IMR-90 (cell line): ENCODE data around the gene NPHS1. TPM values are rescaled to one million over a fixed set of nuclear protein-coding genes. Genes with fewer than 3 reads are reported as not detected.

Experiments
- ATAC-seq: fragments of 200-7000 bp; cut with Tn5 transposase; 2 replicates; pipeline ENCODE4 v1.9.1; 2020; ENCODE audit warnings: low read depth, mild to moderate bottlenecking, moderate library complexity
- BruUV-seq: library from RNA; stranded (reverse); fragments of 400-500 nt; replicated peaks from 2 replicates; lab custom pipeline; 2021; lab: Mats Ljungman, UMichigan
- CTCF ChIA-PET: fragments of 300-600 bp; formaldehyde crosslinking; extraction: SDS; loops from one replicate; lab custom pipeline; 2021; ENCODE audit warnings: antibody characterized with exemption; lab: Yijun Ruan, JAX
- POLR2A ChIA-PET: fragments of 300-600 bp; sonication (Branson Sonifier 250); formaldehyde crosslinking; loops from one replicate; lab custom pipeline; 2022; ENCODE audit warnings: antibody characterized with exemption; ENCODE audit not compliant: unreplicated experiment; lab: Charles Lee
- DNase-seq: peaks from one replicate; pipeline ENCODE4 v3.0.0; 2013
- H2AFZ ChIP-seq: replicated peaks from 2 replicates; pipeline ENCODE3; 2013; ENCODE audit warnings: low read length, mild to moderate bottlenecking; ENCODE audit not compliant: poor library complexity
- H2AK5ac ChIP-seq: 2 replicates; pipeline ENCODE4 v1.6.1; 2013; ENCODE audit warnings: low read depth, low read length, inconsistent platforms
- H2AK9ac ChIP-seq: replicated peaks from 2 replicates; pipeline ENCODE3; 2013; ENCODE audit warnings: mild to moderate bottlenecking, low read depth, low read length, moderate library complexity; ENCODE audit not compliant: poor library complexity
- H2BK120ac ChIP-seq: 2 replicates; pipeline ENCODE4 v1.6.1; 2013; ENCODE audit warnings: low read depth, low read length, inconsistent platforms
- H2BK15ac ChIP-seq: 3 replicates; pipeline ENCODE4 v1.6.1; 2013; ENCODE audit warnings: low read depth, low read length, inconsistent platforms
- H2BK20ac ChIP-seq: 2 replicates; pipeline ENCODE4 v1.6.1; 2013; ENCODE audit warnings: low read depth, mild to moderate bottlenecking, inconsistent platforms, low read length, moderate library complexity
- H2BK5ac ChIP-seq: 2 replicates; pipeline ENCODE4 v1.6.1; 2013; ENCODE audit warnings: mild to moderate bottlenecking, low read depth, low read length, inconsistent platforms; ENCODE audit not compliant: poor library complexity, severe bottlenecking
- H3K14ac ChIP-seq: replicated peaks from 2 replicates; pipeline ENCODE4 v1.6.1; 2013; ENCODE audit warnings: low read depth, low read length, inconsistent platforms
- H3K18ac ChIP-seq: 2 replicates; pipeline ENCODE4 v1.6.1; 2013; ENCODE audit warnings: low read depth, low read length, control low read depth
- H3K23ac ChIP-seq: 2 replicates; pipeline ENCODE4 v1.6.1; 2013; ENCODE audit warnings: low read depth, low read length, inconsistent platforms
- H3K27ac ChIP-seq: 2 replicates; pipeline ENCODE4 v1.5.1; 2013; ENCODE audit warnings: mild to moderate bottlenecking, control low read depth, low read length; ENCODE audit not compliant: insufficient read depth
- H3K27me3 ChIP-seq: 2 replicates; pipeline ENCODE4 v1.6.1; 2013; ENCODE audit warnings: low read length; ENCODE audit not compliant: control insufficient read depth, insufficient read depth
- H3K36me3 ChIP-seq: 2 replicates; pipeline ENCODE4 v1.6.1; 2013; ENCODE audit warnings: low read length, mixed read lengths; ENCODE audit not compliant: control insufficient read depth, insufficient read depth
- H3K4ac ChIP-seq: 2 replicates; pipeline ENCODE4 v1.6.1; 2013; ENCODE audit warnings: low read depth, low read length, inconsistent platforms
- H3K4me1 ChIP-seq: 2 replicates; pipeline ENCODE4 v1.6.1; 2013; ENCODE audit warnings: low read length, mixed read lengths; ENCODE audit not compliant: control insufficient read depth, insufficient read depth
- H3K4me2 ChIP-seq: 2 replicates; pipeline ENCODE4 v1.6.1; 2013; ENCODE audit warnings: low read depth, mild to moderate bottlenecking, control low read depth, low read length, moderate library complexity
- H3K4me3 ChIP-seq: 2 replicates; pipeline ENCODE4 v1.5.1; 2013; ENCODE audit warnings: low read depth, mild to moderate bottlenecking, control low read depth, low read length, moderate library complexity; ENCODE audit not compliant: insufficient read depth
- H3K56ac ChIP-seq: 2 replicates; pipeline ENCODE4 v1.6.1; 2013; ENCODE audit warnings: low read length, inconsistent platforms; ENCODE audit not compliant: insufficient read depth; ENCODE audit errors: extremely low read depth
- H3K79me1 ChIP-seq, 2 experiments: 2 replicates each; pipeline ENCODE4 v1.6.1; 2013; ENCODE audit warnings: low read length in 2 of 2, inconsistent platforms in 1 of 2, low read depth in 1 of 2
- H3K9ac ChIP-seq: 2 replicates; pipeline ENCODE4 v1.6.1; 2013; ENCODE audit warnings: low read depth, low read length, control low read depth
- H3K9me1 ChIP-seq: 2 replicates; pipeline ENCODE4 v1.6.1; 2013; ENCODE audit warnings: low read length, inconsistent platforms; ENCODE audit not compliant: insufficient read depth
- H3K9me3 ChIP-seq: 2 replicates; pipeline ENCODE4 v1.6.1; 2013; ENCODE audit warnings: low read length; ENCODE audit not compliant: control insufficient read depth, insufficient read depth
- H4K20me1 ChIP-seq: 2 replicates; pipeline ENCODE4 v1.6.1; 2013; ENCODE audit warnings: low read length, inconsistent platforms; ENCODE audit not compliant: insufficient read depth
- H4K5ac ChIP-seq: 2 replicates; pipeline ENCODE4 v1.6.1; 2013; ENCODE audit warnings: mild to moderate bottlenecking, low read depth, low read length, control low read depth
- H4K8ac ChIP-seq, 2 experiments: 2 replicates each; pipeline ENCODE4 v1.6.1; 2013; ENCODE audit warnings: low read depth in 2 of 2, low read length in 2 of 2, control low read depth in 1 of 2, inconsistent platforms in 1 of 2
- H4K91ac ChIP-seq: 2 replicates; pipeline ENCODE4 v1.6.1; 2013; ENCODE audit warnings: low read depth, low read length, inconsistent platforms; ENCODE audit not compliant: insufficient read depth
- BHLHE40 ChIP-seq: fragments of 150-350 bp; IDR thresholded peaks from 2 replicates; pipeline ENCODE4 v1.6.1; 2016; ENCODE audit warnings: mild to moderate bottlenecking, low read depth, low read length
- CEBPB ChIP-seq: IDR thresholded peaks from 2 replicates; pipeline ENCODE4 v1.6.1; 2012; ENCODE audit warnings: low read depth, low read length, improper control_type of control experiment
- CHD1 ChIP-seq: IDR thresholded peaks from 2 replicates; pipeline ENCODE4 v1.6.1; 2012; ENCODE audit warnings: low read depth, low read length, improper control_type of control experiment
- FOS ChIP-seq: fragments of 150-350 bp; IDR thresholded peaks from 2 replicates; pipeline ENCODE4 v1.6.1; 2016; ENCODE audit warnings: low read depth, low read length
- MAFK ChIP-seq: IDR thresholded peaks from 2 replicates; pipeline ENCODE4 v1.6.1; 2012; ENCODE audit warnings: low read depth, low read length, improper control_type of control experiment
- MAZ ChIP-seq: IDR thresholded peaks from 2 replicates; pipeline ENCODE4 v1.6.1; 2012; ENCODE audit warnings: low read depth, mild to moderate bottlenecking, low read length, improper control_type of control experiment, moderate library complexity, borderline replicate concordance
- MXI1 ChIP-seq: IDR thresholded peaks from 2 replicates; pipeline ENCODE4 v1.6.1; 2012; ENCODE audit warnings: low read depth, mild to moderate bottlenecking, low read length, moderate library complexity, borderline replicate concordance
- NFE2L2 ChIP-seq: fragments of 150-350 bp; IDR thresholded peaks from 2 replicates; pipeline ENCODE4 v1.6.1; 2016; ENCODE audit warnings: low read depth, mild to moderate bottlenecking, low read length
- POLR2A ChIP-seq: IDR thresholded peaks from 2 replicates; pipeline ENCODE4 v1.6.1; 2012; ENCODE audit warnings: mild to moderate bottlenecking, low read depth, low read length
- RAD21 ChIP-seq: IDR thresholded peaks from 2 replicates; pipeline ENCODE4 v1.6.1; 2012; ENCODE audit warnings: low read length, improper control_type of control experiment
- RCOR1 ChIP-seq: IDR thresholded peaks from 2 replicates; pipeline ENCODE4 v1.6.1; 2012; ENCODE audit warnings: mild to moderate bottlenecking, low read length, improper control_type of control experiment; ENCODE audit not compliant: insufficient replicate concordance
- RFX5 ChIP-seq: IDR thresholded peaks from 2 replicates; pipeline ENCODE4 v1.8.0; 2012; ENCODE audit warnings: low read depth, mild to moderate bottlenecking, low read length, moderate library complexity
- SMC3 ChIP-seq: fragments of 150-350 bp; IDR thresholded peaks from 2 replicates; pipeline ENCODE4 v1.6.1; 2016; ENCODE audit warnings: low read depth, mild to moderate bottlenecking, antibody characterized with exemption, low read length, moderate library complexity
- USF2 ChIP-seq: fragments of 150-350 bp; IDR thresholded peaks from 2 replicates; pipeline ENCODE4 v1.6.1; 2017; ENCODE audit warnings: mild to moderate bottlenecking, antibody characterized with exemption, low read length, low read depth
- WGBS, 2 experiments: methylation state at CpG; one replicate each; pipeline versions ENCODE4 v1.1.5 to v1.1.7; 2013; ENCODE audit warnings: missing lambda C conversion rate in 2 of 2; ENCODE audit not compliant: insufficient read length in 1 of 2; ENCODE audit errors: extremely low coverage in 2 of 2; 5-methylcytosine and 5-hydroxymethylcytosine counted together
- dilution Hi-C: fragments of 300-500 bp; cut with HindIII; formaldehyde crosslinking; loops from one replicate; pipeline ENCODE4 v1.14.3; 2018; ENCODE audit warnings: low sequenced_read_pairs; ENCODE audit not compliant: unreplicated experiment
- in situ Hi-C: fragments of 300-500 bp; cut with MboI; formaldehyde crosslinking; loops from 3 replicates; pipeline ENCODE4 v1.14.3; 2019; ENCODE audit warnings: low sequenced_read_pairs, inconsistent platforms, mixed read lengths
- intact Hi-C: fragments of 100-400 bp; cut with micrococcal nuclease; formaldehyde crosslinking; loops from 2 replicates; pipeline ENCODE4 v1.10.0; 2022
- polyA plus RNA-seq, 3 experiments: library from polyadenylated mRNA; depleted of rRNA; stranded (reverse); fragments of >200 nt; gene quantifications; 2 replicates each; pipeline ENCODE4 v1.2.3, GENCODE V29; 2012; ENCODE audit warnings: low replicate concordance in 1 of 3
- total RNA-seq: library from RNA; depleted of rRNA; stranded (reverse); fragments of >200 nt; gene quantifications from 2 replicates; pipeline ENCODE4 v1.2.3, GENCODE V29; 2012
- TF ChIP-seq, protein P1 (sequence below): fragments of 150-350 bp; IDR thresholded peaks from 2 replicates; pipeline ENCODE4 v1.6.1; 2016; ENCODE audit warnings: low read depth, mild to moderate bottlenecking, low read length, moderate library complexity, borderline replicate concordance
- TF ChIP-seq, protein P2 (sequence below): conservative IDR thresholded peaks from 2 replicates; pipeline ENCODE4 v1.5.1; 2012; ENCODE audit warnings: mild to moderate bottlenecking, low read depth, low read length, improper control_type of control experiment

The NPHS1 gene
- total and polyA plus RNA-seq, 2 of the 4 experiments (the other 2 are of a cell fraction) = not detected

DNA sequence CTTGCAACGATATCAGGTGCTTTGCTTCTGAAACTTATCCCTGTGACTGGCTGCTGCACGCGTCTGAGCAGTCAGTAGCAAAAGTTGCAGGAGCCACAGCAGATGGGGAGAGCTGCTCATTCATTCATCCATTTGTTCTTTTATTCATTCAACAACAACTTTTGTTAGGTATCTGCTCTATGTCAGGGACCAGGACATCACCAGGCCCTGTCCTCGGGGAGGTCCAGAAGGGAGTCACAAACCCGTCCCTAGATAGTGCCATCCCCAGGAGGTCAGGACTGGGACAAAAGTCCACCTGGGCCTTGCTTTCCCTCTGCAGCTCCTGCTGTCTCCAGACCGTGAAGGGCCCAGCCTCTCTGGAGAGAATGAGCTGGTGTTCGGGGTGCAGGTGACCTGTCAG, 74.3 kb downstream of the NPHS1 start:
- Histone ChIP-seq H3K27me3 (no peaks in the 10 kb centered on the region), H4K20me1 (no peaks in the 10 kb centered on the region), H3K23ac (no peak overlapping the region), H2BK15ac (no peak overlapping the region), H3K36me3 (peaks cover 14% of the 10 kb centered on the region), H2AK5ac (no peak overlapping the region), H2BK120ac (no peak overlapping the region), H3K9me3 (no peaks in the 10 kb centered on the region), H4K91ac (no peak overlapping the region), H3K9me1 (peaks cover 6% of the 10 kb centered on the region; the same call in 1 of the 2 replicates), H3K4me3 (no peak overlapping the region), H4K8ac (no peak overlapping the region), H3K79me1 (peaks cover 7 to 18% of the 10 kb centered on the region in 2 experiments), H4K5ac (no peak overlapping the region), H3K4me1 (peaks cover 6% of the 10 kb centered on the region), H3K4ac (no peak overlapping the region), H3K56ac (no peak overlapping the region), H2BK5ac (no peak overlapping the region), H2AFZ (no peak overlapping the region), H3K14ac (no peak overlapping the region), H3K9ac (no peak overlapping the region), H2BK20ac (no peak overlapping the region), H3K27ac (no peak overlapping the region), H3K4me2 (no peak overlapping the region), H3K18ac (no peak overlapping the region), H2AK9ac (no peak overlapping the region)
- WGBS, 2 experiments = 65% methylated on average over 4 of the region's 7 CpGs; no CpG with 5 or more reads in 1 of the 2 experiments
- ChIA-PET POLR2A (no interaction called here), CTCF (no interaction called here)
- no TSS peak for BruUV-seq
- intact Hi-C loops (no loop called here), dilution Hi-C loops (no loop called here), in situ Hi-C loops (no loop called here)
- TF ChIP-seq CEBPB (no peak), USF2 (no peak), MXI1 (no peak), POLR2A (no peak), CHD1 (no peak), FOS (no peak), RCOR1 (no peak), MAFK (no peak), NFE2L2 (no peak), BHLHE40 (no peak), RFX5 (no peak), SMC3 (no peak), MAZ (no peak), RAD21 (no peak)
- TF ChIP-seq, protein P1, sequence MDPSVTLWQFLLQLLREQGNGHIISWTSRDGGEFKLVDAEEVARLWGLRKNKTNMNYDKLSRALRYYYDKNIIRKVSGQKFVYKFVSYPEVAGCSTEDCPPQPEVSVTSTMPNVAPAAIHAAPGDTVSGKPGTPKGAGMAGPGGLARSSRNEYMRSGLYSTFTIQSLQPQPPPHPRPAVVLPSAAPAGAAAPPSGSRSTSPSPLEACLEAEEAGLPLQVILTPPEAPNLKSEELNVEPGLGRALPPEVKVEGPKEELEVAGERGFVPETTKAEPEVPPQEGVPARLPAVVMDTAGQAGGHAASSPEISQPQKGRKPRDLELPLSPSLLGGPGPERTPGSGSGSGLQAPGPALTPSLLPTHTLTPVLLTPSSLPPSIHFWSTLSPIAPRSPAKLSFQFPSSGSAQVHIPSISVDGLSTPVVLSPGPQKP = no peak
- TF ChIP-seq, protein P2, sequence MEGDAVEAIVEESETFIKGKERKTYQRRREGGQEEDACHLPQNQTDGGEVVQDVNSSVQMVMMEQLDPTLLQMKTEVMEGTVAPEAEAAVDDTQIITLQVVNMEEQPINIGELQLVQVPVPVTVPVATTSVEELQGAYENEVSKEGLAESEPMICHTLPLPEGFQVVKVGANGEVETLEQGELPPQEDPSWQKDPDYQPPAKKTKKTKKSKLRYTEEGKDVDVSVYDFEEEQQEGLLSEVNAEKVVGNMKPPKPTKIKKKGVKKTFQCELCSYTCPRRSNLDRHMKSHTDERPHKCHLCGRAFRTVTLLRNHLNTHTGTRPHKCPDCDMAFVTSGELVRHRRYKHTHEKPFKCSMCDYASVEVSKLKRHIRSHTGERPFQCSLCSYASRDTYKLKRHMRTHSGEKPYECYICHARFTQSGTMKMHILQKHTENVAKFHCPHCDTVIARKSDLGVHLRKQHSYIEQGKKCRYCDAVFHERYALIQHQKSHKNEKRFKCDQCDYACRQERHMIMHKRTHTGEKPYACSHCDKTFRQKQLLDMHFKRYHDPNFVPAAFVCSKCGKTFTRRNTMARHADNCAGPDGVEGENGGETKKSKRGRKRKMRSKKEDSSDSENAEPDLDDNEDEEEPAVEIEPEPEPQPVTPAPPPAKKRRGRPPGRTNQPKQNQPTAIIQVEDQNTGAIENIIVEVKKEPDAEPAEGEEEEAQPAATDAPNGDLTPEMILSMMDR = no peak
- no peak for DNase-seq
- no peak for ATAC-seq
